B cell (primary cell): ENCODE measurements around the gene C5orf15. TPM values are rescaled to one million over a fixed set of nuclear protein-coding genes. Genes with fewer than 3 reads are reported as not detected.

ENCODE experiments used
- ATAC-seq: fragments of 200-7000 bp; cut with Tn5 transposase; one replicate; pipeline ENCODE4 v1.10.0; 2021; ENCODE audit warnings: low read depth, mild to moderate bottlenecking, moderate number of reproducible peaks, moderate library complexity
- CTCF ChIA-PET: fragments of 350-600 bp; sonication (Branson Sonifier 250); formaldehyde crosslinking; loops from one replicate; lab custom pipeline; 2021; ENCODE audit warnings: antibody characterized with exemption, inconsistent platforms; lab: Charles Lee
- POLR2A ChIA-PET: fragments of 350-600 bp; sonication (Branson Sonifier 250); formaldehyde crosslinking; loops from one replicate; lab custom pipeline; 2021; ENCODE audit warnings: antibody characterized with exemption; lab: Charles Lee
- DNase-seq: peaks from one replicate; pipeline ENCODE4 v3.0.0; 2013
- H2AFZ ChIP-seq: 2 replicates; pipeline ENCODE4 v1.6.1; 2012; ENCODE audit warnings: mild to moderate bottlenecking, low read depth, low read length; ENCODE audit not compliant: insufficient read depth, poor library complexity, severe bottlenecking
- H3K27ac ChIP-seq, 2 donors: 1 replicate in 1 of 2; 2 replicates in 1 of 2; pipeline ENCODE4 v1.5.1; 2012 to 2013; ENCODE audit warnings: low read length in 2 of 2, mild to moderate bottlenecking in 2 of 2, moderate library complexity in 1 of 2
- H3K27me3 ChIP-seq, 4 experiments: fragments of 200-600 bp in 1 of 4; sonication (generic) in 1 of 4; replicated peaks in 1 of 4; 1 replicate in 2 of 4; 2 replicates in 2 of 4; pipeline versions ENCODE4 v1.6.1 to v1.7.0; 2013 to 2016; ENCODE audit warnings: low read length in 3 of 4, mild to moderate bottlenecking in 2 of 4, mixed read lengths in 1 of 4, moderate library complexity in 1 of 4; ENCODE audit not compliant: insufficient read depth in 4 of 4, control insufficient read depth in 3 of 4; ENCODE audit errors: control extremely low read depth in 1 of 4
- H3K36me3 ChIP-seq, 2 experiments: replicated peaks in 1 of 2; 1 replicate in 1 of 2; 2 replicates in 1 of 2; pipeline versions ENCODE4 v1.6.1 to v1.7.1; 2013; ENCODE audit warnings: low read length in 1 of 2; ENCODE audit not compliant: insufficient read depth in 2 of 2, control insufficient read depth in 1 of 2; ENCODE audit errors: control extremely low read depth in 1 of 2, extremely low read depth in 1 of 2
- H3K4me1 ChIP-seq, 2 donors: fragments of 200-600 bp in 1 of 2; sonication (generic) in 1 of 2; 1 replicate in 1 of 2; 2 replicates in 1 of 2; pipeline versions ENCODE4 v1.5.1 to v1.6.1; 2013 to 2017; ENCODE audit warnings: low read length in 2 of 2; ENCODE audit not compliant: control insufficient read depth in 2 of 2, insufficient read depth in 2 of 2
- H3K4me2 ChIP-seq: replicated peaks from 2 replicates; pipeline ENCODE3; 2012; ENCODE audit warnings: mild to moderate bottlenecking, low read depth, low read length; ENCODE audit not compliant: poor library complexity, severe bottlenecking
- H3K4me3 ChIP-seq, 5 experiments: fragments of 200-600 bp in 1 of 5; sonication (generic) in 1 of 5; 1 replicate in 3 of 5; 2 replicates in 2 of 5; pipeline versions ENCODE4 v1.5.1 to v1.7.0; 2011 to 2016; ENCODE audit warnings: low read length in 4 of 5, mild to moderate bottlenecking in 4 of 5, low read depth in 2 of 5, control low read depth in 1 of 5, moderate library complexity in 1 of 5; ENCODE audit not compliant: insufficient read depth in 1 of 5; ENCODE audit errors: control extremely low read depth in 1 of 5, extremely low read depth in 1 of 5
- H3K79me2 ChIP-seq: fragments of 200-600 bp; sonication (generic); one replicate; pipeline ENCODE4 v1.6.0; 2016; ENCODE audit warnings: low read length; ENCODE audit not compliant: control insufficient read depth, insufficient read depth
- H3K9ac ChIP-seq: fragments of 200-600 bp; sonication (generic); 2 replicates; pipeline ENCODE4 v1.6.1; 2017; ENCODE audit warnings: mild to moderate bottlenecking, low read length, moderate library complexity
- H3K9me3 ChIP-seq, 3 donors: one replicate each; pipeline versions ENCODE4 v1.6.1 to v1.7.1; 2013; ENCODE audit warnings: low read length in 2 of 3; ENCODE audit not compliant: control insufficient read depth in 2 of 3, insufficient read depth in 1 of 3; ENCODE audit errors: control extremely low read depth in 1 of 3
- H4K20me1 ChIP-seq: 2 replicates; pipeline ENCODE4 v1.6.0; 2012; ENCODE audit warnings: mild to moderate bottlenecking, low read length; ENCODE audit not compliant: insufficient read depth, control insufficient read depth, poor library complexity, severe bottlenecking
- H3K27ac Mint-ChIP-seq: one replicate; pipeline ENCODE4 v1.8.0; 2021; ENCODE audit warnings: mixed read lengths
- H3K27me3 Mint-ChIP-seq: one replicate; pipeline ENCODE4 v1.8.0; 2021; ENCODE audit warnings: mixed read lengths
- H3K4me1 Mint-ChIP-seq: one replicate; pipeline ENCODE4 v1.8.0; 2021; ENCODE audit warnings: mixed read lengths
- H3K4me3 Mint-ChIP-seq: one replicate; pipeline ENCODE4 v1.8.0; 2021; ENCODE audit warnings: mixed read lengths
- H3K9me3 Mint-ChIP-seq: one replicate; pipeline ENCODE4 v1.8.0; 2022; ENCODE audit warnings: mixed read lengths; ENCODE audit not compliant: insufficient read depth
- CTCF ChIP-seq: fragments of 200-600 bp; IDR thresholded peaks from one replicate; pipeline ENCODE4 v1.8.0; 2022; ENCODE audit warnings: antibody characterized with exemption, mild to moderate bottlenecking
- EZH2 ChIP-seq: IDR thresholded peaks from 2 replicates; pipeline ENCODE4 v1.6.1; 2012; ENCODE audit warnings: borderline replicate concordance, low read depth, mild to moderate bottlenecking, moderate library complexity, low read length; ENCODE audit not compliant: insufficient read depth, poor library complexity, severe bottlenecking
- WGBS: methylation state at CpG from one replicate; pipeline ENCODE4 v1.1.5; 2013; ENCODE audit warnings: missing lambda C conversion rate; ENCODE audit not compliant: insufficient coverage; 5-methylcytosine and 5-hydroxymethylcytosine counted together
- intact Hi-C: fragments of 100-400 bp; cut with micrococcal nuclease; formaldehyde crosslinking; loops from one replicate; pipeline ENCODE4 v1.10.0; 2022
- polyA plus RNA-seq: library from polyadenylated mRNA; depleted of rRNA; stranded (reverse); fragments of >200 nt; gene quantifications from 2 replicates; pipeline ENCODE4 v1.2.3, GENCODE V29; 2012
- total RNA-seq, 2 donors: library from RNA; stranded (reverse); fragments of 120-200 nt in 1 of 2; gene quantifications; 1 replicate in 1 of 2; 2 replicates in 1 of 2; pipeline versions ENCODE4 v1.2.3 to v1.2.4, GENCODE V29; 2013 to 2022

C5orf15 gene
- total and polyA plus RNA-seq, 2 donors (not counting 1 experiment from before 2014, with no cell fraction given) = 22.7 to 28.2 TPM

- peak; percentile 85 for ATAC-seq
- TF ChIP-seq EZH2 (no peak), CTCF (no peak)
- under 1% methylated on average over 96 of the region's 96 CpGs for WGBS
- Histone ChIP-seq H3K9me3 (no peaks in the 10 kb centered on the region), H3K27ac (peak within 1 kb of the TSS; percentile 74 to 95), H3K27me3 (no peaks in the 10 kb centered on the region), H3K36me3 (peaks cover 0 to 6% of the 10 kb centered on the region in 2 experiments), H2AFZ (peak within 1 kb of the TSS; percentile 77), H3K4me1 (peaks cover 17 to 33% of the 10 kb centered on the region in 2 donors), H3K4me3 (peak within 1 kb of the TSS; percentile 61 to 87 (median 82)), H4K20me1 (peaks cover 34% of the 10 kb centered on the region), H3K9ac (peak within 1 kb of the TSS; percentile 83), H3K4me2 (peak within 1 kb of the TSS; percentile 91), H3K79me2 (peaks cover 43% of the 10 kb centered on the region)
- peak within 1 kb of the TSS; percentile 95 for H3K4me3 Mint-ChIP-seq
- H3K27me3 Mint-ChIP-seq = no peaks in the 10 kb centered on the region
- H3K9me3 Mint-ChIP-seq = no peaks in the 10 kb centered on the region
- intact Hi-C loops = loop anchor here (1.0 to 2.0 kb wide), 3 partner anchors 34 to 95 kb away; partner anchors contain the start of gene C5orf15
- DNase-seq = peak; percentile 91
- POLR2A ChIA-PET = interaction anchor here (0.6 to 1.0 kb wide), 5 partner anchors 10 to 899 kb away, joined by 3 to 9 read pairs (median 4); partner anchors contain the start of gene PPP2CA
- peaks cover 44% of the 10 kb centered on the region for H3K4me1 Mint-ChIP-seq
- CTCF ChIA-PET = interaction anchor here (1.0 to 2.6 kb wide), 7 partner anchors 8 to 95 kb away, joined by 4 to 15 read pairs (median 6); no protein-coding TSS in a partner anchor
- peak within 1 kb of the TSS; percentile 95 for H3K27ac Mint-ChIP-seq
These were observed 36.4 kb upstream of the C5orf15 start, which contains the start of gene VDAC1 for GRCh38 chr5:134004626-134005416. Gene VDAC1, minus strand, starts transcription at chr5:134004975. Its CDS starts 11,963 bp downstream, at chr5:133993012.
